HS-5 (cell line): ENCODE data around the gene ATP6V0C.

Experiments
- DNase-seq: peaks from one replicate; pipeline ENCODE4 v3.0.0-alpha.2; 2012; ENCODE audit warnings: low read depth

The ATP6V0C gene

DNA sequence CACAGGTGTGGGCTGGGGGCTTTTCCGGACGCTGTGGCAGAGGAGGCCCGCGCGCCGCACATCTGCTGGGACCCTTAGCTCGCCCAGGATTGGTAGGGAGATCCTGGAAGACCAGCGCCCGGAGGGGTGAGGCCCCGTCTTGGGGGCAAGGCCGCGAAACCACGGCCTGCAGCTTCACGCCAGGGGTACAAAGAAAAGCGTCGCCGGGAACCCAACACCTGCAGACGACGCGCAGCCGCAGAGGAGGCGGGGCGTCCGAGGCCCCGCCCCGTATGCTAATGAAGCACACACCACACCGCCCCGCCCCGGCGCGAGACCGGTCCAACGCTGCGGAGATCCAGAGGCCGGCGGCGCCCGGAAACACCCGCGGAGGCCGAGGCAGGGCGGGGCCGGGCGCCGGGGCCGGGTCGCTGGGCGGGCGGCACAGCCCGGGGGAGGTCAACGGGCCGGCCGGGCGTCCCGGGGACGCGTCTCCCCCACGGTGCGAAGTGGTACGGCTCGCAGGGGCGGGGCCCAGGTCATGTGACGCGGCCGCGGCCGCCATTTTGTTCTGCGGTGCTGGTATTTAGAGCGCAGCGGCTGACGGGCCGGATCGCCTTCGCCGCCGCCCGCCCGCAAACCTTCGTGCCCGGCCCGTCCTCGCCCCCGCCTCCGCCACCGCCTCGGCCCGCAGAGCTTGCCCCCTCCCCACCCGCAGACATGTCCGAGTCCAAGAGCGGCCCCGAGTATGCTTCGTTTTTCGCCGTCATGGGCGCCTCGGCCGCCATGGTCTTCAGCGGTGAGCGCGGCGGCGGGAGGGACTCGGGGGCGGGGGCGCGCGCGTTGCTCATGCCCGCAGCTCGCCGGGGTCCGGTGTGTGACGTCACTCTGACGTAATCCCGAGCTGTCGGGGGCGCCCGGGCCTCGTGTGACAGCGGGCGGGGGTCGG, at the start of gene ATP6V0C:
TSS of gene ATP6V0C (plus strand) at position 548 of the 928 bp plus-strand sequence. CDS start at position 700, 152 bp downstream.
- no peak for DNase-seq

GRCh38 chr16:2464333-2464732, 49.4 kb upstream of the ATP6V0C start:
- no peak for DNase-seq

DNA sequence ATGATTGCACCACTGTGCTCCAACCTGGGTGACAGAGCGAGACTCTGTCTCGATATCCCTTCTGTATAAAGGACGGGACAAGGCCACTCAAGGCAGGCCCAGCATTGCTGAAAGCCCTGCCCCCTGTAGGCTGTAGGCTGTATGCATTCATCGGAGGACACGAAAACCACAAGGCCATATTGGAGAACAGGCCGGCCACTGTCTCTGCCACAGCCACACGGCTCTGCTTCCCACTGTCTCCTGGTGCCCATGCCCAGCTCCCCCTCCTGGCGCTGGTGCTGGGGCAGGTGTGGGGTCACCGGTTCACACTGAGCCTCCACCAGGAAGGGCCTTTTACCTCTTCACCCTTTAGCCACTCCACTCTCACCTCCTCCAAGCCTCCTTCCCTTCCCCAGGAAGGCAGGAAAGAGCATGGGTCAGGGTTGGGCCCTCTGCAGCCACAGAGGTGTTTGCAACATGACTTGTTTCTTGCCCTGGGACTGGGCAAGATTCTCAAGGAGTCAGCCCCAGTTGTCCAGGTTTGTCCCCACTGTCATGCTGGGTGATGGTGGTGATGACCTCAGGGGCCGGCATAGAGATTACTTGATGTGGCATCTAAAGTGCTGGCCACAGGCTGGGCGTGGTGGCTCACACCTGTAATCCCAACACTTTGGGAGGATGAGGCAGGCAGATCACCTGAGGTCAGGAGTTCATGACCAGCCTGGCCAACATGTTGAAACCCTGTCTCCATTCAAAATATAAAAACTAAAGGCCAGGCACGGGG, 47.9 kb upstream of the ATP6V0C start:
- DNase-seq: no peak

- no peak for DNase-seq
Observed at GRCh38 chr16:2466667-2467527, 46.9 kb upstream of the ATP6V0C start.

- DNase-seq: peak; percentile 40
Observed at GRCh38 chr16:2467528-2468232, 46.1 kb upstream of the ATP6V0C start.

DNA sequence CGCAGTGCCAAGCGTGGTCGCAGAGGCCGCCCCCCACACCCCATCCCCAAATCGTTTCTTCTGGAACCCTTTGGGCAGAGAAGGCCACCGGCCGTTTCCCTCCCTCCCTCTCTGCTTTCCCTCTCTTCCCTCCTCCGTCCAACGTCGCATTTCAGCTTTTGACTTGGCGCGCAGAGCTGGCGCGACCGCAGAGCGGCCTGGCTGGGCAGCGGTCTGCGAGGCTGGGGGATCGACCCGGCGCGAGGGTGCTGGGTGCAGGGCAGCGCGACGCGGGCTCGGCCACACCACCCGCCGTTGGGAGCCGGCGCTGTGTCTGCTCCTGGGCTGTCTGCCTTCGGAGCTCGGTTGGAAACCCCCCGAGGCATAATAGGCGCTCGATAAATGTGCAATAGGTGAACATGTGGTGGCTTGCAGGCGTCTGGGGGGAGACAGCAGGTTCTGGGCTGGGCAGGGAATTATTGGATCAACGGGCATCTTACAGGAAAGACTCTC, 45.5 kb upstream of the ATP6V0C start:
- DNase-seq: no peak

DNA sequence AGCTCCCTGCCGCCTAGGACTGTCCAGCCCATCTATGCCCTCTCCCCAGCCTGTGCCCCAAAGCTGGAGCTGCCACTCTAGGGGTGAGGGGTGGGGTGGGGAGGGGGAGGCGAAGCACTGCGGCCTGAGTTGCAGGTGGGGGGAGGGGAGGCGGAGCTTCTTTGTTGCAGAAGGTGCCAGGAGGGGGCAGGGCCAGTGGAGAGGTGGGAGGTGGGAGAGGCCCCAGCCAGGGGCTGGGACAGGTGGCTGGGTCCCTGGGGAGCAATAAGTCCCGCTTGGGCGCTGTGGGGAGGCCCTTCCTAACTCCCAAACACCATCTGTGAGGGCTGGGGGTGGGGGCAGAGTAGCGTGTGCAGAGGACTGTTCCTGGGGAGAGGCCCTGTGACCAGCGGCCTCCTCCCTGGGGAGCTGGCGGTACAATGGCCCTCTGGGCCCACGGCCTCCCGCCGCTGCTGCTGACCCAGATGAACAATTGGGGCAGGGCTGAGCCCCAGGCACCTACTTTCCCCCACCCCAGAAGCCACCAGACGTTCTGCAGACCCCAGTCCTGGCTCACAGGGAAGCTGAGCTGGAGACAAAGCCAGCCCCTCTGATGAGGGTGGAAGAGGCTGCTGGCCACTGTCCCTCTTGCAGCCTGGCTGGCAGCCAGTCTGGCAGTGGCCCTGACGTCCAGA, 44.9 kb upstream of the ATP6V0C start:
- no peak for DNase-seq

DNA sequence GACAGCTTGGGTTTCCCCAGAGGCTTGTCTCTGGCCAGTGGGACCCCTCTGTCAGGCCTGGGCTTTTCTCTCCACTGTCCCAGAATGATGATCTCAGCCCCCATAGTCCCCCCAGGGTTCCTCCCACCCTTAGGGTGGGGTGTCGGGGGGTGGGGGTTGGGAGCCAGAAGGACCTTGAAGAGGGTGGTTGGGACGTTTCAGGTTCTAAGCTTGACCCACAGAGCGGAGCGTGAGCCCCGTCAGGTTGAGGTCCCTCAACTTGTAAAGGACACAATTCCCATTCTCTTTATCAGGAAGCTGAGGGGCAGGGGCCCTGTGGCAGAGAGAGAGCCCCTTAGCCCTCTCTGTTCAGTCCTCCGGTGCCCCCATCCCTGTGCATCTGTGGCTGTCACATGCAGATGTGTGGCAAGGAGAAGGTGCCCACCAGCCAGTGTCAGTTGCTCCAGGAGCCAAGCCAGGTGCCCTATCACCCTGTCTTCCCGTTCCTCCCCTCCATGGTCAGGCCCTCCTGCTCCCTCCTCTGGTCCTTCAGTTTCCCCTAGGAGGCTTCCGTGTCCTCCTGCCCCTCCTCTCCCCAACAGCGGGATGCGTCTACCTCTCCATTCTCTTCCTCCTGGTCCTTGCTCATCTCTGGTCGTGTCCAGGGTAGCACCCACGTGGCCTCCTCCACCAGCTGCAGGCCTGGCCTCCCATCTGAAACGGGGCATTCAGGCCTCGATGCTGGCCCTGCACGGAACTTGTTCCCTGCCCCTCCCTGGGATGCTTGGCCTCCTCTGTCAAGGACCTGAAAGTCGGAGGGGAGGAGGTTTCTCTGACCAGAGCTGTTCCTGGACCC, 44.1 kb upstream of the ATP6V0C start:
- no peak for DNase-seq

- DNase-seq: no peak
Observed at GRCh38 chr16:2470234-2470601, 43.5 kb upstream of the ATP6V0C start.

DNA sequence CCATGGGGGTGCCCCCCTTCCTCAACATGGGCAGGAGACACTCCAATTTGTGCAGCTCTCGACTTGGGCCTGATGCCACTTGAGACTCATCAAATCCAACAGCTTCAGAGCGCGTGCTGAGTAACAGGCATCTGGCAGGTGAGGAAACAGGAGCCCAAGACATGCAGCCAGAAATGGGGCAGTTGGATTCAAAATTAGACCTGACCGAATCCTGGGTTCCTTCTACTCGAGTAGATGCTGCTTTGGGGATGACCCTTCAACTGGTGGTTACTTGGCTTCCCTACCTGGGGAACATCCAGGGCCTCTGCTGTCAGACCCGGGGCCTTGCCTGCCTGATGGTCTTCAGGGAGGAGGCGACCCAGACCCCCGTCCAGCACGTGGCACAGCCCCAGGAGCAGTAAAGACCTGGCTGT, 43.1 kb upstream of the ATP6V0C start:
- DNase-seq: no peak

DNA sequence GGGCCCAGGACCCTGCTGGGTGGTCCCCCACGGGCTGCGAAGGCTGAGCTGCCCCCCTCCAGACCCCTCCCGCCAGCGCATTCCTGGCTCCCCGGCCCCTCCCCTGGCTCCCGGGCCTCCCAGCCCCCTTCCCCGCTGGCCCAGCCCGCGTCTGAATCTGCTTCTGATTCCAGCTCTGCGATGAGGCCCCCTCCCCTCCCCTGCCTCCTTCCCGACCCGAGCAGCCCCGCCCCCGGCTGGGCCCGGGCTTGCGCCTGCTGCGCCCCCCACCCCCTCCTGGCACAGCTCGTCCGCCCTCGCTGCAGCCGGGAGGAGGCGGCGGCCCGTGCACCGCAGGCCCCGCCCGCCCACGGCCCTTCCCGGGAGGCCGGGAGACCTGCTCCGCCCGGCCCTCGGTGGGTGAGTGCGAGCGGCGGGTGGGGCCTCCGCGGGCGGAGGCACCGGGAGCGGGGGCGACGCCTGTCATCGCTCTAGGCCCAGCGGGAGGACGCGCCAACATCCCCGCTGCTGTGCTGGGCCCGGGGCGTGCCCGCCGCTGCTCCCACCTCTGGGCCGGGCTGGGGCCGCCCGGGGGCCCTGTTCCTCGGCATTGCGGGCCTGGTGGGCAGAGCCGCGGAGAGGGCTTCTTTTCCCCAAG, 42.6 kb upstream of the ATP6V0C start, which contains the start of gene NTN3:
TSS of gene NTN3 (plus strand) at position 282 of the 637 bp plus-strand sequence. CDS start 405 bp downstream, outside the sequence.
- no peak for DNase-seq

- no peak for DNase-seq
Observed at GRCh38 chr16:2471653-2472487, 41.9 kb upstream of the ATP6V0C start.

DNA sequence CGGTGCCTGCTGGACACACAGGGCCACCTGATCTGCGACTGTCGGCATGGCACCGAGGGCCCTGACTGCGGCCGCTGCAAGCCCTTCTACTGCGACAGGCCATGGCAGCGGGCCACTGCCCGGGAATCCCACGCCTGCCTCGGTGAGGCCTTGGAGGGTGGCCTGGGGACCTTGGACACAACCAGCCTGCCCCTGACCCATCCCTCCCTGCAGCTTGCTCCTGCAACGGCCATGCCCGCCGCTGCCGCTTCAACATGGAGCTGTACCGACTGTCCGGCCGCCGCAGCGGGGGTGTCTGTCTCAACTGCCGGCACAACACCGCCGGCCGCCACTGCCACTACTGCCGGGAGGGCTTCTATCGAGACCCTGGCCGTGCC, 41.3 kb upstream of the ATP6V0C start:
- DNase-seq: no peak

- no peak for DNase-seq
Observed at GRCh38 chr16:2472885-2473445, 40.8 kb upstream of the ATP6V0C start.

DNA sequence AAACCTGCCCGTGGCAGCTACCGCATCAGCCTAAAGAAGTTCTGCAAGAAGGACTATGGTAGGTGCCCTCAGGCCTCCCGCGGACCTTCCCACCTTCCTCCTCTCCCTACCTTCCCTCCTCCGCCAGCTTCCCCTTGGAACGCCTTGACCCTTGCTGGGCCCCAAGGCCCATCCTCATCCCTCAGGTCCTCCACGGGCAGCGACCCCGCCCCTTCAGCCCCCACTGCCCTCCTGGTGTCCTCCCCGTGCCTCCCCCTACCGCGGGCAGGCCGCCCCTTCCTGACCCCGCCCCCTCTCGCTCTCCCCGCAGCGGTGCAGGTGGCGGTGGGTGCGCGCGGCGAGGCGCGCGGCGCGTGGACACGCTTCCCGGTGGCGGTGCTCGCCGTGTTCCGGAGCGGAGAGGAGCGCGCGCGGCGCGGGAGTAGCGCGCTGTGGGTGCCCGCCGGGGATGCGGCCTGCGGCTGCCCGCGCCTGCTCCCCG, 40.3 kb upstream of the ATP6V0C start:
- DNase-seq: no peak

DNA sequence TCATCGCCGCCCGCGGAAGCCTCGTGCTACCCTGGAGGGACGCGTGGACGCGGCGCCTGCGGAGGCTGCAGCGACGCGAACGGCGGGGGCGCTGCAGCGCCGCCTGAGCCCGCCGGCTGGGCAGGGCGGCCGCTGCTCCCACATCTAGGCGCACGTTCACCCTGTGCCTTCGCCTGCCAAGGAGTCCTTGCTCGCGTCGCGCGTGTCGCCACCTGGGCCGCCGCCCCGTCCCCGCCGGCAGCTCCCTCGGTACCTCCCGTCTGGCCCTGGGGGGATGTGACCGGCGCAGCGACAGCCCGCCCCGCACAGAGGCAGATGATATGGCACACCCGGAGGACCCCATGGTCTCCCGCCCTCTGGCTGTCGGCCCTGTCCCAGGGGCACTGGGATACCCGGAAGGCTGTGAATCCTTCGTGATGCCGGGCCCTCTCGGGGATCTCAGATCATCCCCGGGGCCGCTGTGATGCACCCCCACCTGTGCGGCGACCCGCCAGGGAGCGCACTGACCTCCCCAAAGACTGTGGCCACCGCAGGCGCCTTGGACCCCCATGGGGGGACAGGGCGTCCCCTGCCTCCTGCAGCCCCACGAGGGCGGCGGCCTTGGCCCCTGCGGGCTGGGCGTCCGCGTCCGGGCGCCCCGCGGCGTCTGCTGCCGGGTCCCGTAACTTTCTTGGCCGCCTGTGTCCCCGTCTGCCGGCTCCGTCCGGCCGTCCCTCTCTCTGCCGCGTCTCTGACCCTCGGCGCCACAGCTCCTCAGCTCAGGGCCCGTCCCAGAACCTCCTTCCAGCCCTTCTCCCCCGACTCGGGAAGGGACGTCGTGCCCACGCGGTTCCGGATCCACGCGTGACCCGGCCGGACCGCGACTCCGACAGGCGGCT, 39.5 kb upstream of the ATP6V0C start:
- no peak for DNase-seq

GRCh38 chr16:2474877-2475412, 38.8 kb upstream of the ATP6V0C start, which contains the start of gene TBC1D24:
TSS of gene TBC1D24 (plus strand) at chr16:2475127. CDS start at chr16:2496149, 21,022 bp downstream.
- no peak for DNase-seq
